HG02885 (cell line): Measurements from ENCODE around the gene NEDD4L.
"Not testable (repeated sequence)": the region's sequence is repeated elsewhere in the genome, so short reads cannot be mapped to it uniquely, and the experiment has no call there.

ENCODE experiments used
- ATAC-seq: cut with Tn5 transposase; IDR thresholded peaks from one replicate; pipeline ENCODE4 v1.9.1; 2021; ENCODE audit warnings: mild to moderate bottlenecking; ENCODE audit not compliant: unreplicated experiment, poor library complexity

Gene NEDD4L

GRCh38 chr18:58043491-58044369 lies at the start of gene NEDD4L:
Gene NEDD4L, plus strand, starts transcription at chr18:58044226. Its CDS starts 435 bp downstream, at chr18:58044661.
- ATAC-seq: peak; percentile 82

- ATAC-seq: no peak
Observed at GRCh38 chr18:57995331-57995730, 48.7 kb upstream of the NEDD4L start.

DNA sequence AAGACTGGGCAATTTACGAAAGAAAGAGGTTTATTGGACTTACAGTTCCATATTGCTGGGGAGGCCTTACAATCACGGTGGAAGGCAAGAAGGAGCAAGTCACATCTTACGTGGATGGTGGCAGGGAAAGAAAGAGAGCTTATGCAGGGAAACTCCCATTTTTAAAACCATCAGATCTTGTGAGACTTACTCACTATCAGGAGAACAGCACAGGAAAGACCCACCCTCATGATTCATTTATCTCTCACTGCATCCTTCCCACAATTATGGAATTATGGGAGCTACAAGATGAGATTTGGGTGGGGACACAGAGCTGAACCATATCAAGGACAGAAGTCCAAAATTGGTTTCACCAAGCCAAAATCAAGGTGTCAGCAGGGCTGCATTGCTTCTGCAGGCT lies 47.1 kb upstream of the NEDD4L start:
- ATAC-seq: not testable (repeated sequence)

DNA sequence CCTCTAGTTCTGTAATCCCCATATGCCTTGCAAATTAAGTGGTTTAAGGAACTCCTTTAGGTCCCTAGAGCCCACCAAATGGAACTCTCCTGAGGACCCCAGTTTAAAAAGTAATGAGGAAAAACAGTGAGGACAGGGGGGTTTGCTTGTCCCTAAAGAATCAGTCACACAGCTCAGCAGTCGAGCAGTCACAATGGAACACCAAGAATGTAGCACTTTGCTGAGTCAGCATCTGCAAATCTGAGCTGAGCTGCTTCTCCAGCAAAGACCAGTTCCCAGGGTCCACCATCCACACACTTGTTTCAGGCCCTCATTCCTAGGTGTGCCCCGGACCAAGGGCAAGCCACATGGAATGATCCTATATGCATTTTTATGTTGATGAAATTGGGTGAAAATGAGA lies 46.2 kb upstream of the NEDD4L start:
- ATAC-seq: no peak

DNA sequence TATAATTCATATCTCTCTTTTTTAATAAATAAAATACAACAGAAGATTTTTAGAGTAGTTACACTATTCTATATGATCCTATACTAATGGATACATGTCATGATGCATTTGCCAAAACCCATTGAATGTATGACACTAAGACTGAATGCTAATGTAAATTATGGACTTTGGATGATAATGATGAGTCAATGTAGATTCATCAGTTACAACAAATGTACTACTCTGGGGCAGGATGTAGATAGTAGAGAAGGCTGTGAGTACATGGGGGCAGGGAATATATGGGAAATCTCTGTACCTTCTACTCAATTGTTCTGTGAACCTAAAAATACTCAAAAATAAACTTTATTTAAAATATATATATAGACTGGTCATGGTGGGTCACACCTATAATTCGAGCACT lies 45.6 kb upstream of the NEDD4L start:
- no peak for ATAC-seq

GRCh38 chr18:58004317-58004716 lies 39.7 kb upstream of the NEDD4L start:
- no peak for ATAC-seq

DNA sequence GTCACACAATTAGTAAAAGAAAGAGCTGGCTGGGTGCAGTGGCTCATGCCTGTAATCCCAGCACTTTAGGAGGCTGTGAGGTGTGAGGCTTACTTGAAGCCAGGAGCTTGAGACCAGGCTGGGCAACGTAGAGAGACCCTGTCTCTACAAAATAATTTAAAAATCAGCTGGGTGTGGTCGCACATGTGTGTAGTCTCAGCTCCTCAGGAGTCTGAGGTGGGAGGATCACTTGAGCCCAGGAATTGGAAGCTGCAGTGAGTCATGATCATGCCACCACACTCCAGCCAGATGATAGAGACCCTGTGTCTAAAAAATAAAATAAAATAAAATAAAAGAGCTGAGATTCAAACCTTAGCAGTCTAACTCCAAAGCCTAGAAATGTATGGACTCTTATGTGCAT lies 39.0 kb upstream of the NEDD4L start:
- ATAC-seq: no peak

DNA sequence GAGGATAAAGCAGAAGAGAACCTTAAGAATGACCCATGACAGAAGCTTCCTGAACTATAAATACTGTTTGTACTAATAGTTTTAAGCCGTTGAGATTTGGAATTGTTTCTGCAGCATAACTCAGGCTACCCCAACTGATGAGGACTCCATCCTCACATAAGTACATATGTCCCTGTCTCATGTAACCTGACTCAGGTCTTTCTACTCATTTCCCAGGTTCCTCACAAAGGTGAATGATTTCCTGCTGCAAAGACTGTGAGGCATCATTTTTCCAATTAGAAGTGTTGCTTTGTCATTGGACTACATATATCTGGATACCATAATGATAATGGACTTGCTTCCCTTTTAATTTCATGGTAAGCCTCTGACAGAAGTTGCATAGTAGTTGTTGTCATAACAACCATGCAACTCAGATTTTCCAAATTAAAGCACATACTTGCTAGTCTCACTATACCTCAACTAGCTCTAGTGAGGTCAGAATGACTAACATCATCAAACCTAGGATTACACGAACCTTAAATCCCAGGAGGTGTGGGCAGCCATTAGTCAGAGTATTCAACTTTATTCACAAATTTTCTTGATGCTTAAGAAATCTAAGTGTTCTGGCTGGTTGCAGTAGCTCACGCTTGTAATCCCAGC lies 38.0 kb upstream of the NEDD4L start:
- no peak for ATAC-seq

DNA sequence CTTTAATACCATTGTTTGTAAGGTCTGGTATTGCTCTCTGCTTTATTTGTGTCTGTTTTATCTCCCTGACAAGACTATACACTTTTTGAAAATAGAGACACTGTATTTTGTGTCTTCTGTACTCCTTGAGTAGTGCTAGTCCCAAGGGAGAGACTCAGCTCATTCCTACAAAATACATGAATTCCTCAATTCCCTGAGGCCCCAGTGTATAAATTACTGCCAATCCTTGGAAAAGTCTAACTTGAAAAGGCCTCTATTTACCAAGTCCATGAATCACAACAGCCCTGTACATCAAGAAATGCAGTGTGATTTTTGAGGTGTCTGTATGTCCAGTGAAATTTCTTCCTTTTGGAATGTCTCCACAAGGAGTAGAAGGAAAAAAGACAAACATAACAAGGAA lies 34.9 kb upstream of the NEDD4L start:
- ATAC-seq: no peak

DNA sequence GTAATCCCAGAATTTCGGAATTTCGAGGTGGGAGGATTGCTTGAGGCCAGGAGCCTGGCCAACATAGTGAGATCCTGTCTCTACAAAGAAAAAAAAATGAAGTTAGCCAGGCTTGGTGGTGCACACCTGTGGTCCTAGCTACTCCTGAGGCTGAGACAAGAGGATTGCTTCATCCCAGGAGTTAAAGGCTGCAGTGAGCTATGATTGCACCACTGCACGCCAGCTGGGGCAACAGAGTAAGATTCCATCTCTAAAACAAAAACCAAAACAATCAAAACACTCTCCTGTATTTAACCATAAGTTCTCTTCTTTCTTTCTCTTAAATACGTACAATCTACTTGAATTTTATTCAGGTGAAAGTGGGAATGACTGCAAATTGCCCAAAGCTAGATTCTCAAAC lies 33.8 kb upstream of the NEDD4L start:
- no peak for ATAC-seq

GRCh38 chr18:58012356-58012755 lies 31.7 kb upstream of the NEDD4L start:
- no peak for ATAC-seq

DNA sequence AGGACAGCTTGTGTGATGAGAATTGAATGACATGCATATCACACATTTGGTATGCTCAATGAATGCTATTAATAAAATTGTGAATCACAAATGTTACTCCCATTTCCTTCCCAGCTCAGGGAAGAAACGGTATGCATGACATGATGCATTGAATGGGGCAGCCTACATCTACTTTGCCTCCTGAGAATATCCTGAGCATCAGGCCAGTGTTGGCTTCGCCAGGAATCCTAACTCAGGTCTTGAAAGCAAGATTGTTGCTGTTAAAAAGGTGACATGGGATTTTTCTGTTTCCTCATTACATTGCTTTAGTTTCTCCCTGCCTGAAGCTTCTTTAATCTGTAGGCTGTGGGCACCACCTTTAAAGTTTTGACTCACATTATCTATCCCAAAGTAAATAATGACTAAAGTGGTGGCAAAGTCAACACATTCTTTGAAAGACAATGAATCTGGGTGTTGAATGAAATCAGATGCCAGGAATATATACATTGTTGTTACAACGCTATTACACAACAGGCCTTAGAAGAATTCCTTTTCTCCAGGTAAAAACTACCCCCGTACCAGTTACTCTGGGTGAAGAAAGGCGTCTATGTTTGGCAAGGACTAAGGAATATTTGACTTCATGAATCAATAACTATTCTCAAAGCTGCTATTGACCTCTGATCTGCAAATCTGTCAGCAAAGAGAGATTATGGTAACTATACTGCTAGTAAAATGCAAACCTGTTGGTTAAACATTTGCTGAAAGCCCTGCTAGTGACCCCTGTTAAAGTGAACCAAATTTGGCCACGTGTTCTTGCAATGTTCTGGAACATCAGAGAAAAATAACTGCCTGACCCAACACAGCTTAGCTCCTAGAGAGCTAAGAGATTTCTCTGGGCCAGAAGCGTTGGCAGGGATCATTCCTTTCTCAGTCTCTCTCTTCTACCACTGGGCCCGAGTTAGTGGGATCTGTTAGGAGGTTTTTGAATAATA lies 30.5 kb upstream of the NEDD4L start:
- ATAC-seq: no peak

GRCh38 chr18:58015065-58015780 lies 28.8 kb upstream of the NEDD4L start:
- ATAC-seq: peak; percentile 100

DNA sequence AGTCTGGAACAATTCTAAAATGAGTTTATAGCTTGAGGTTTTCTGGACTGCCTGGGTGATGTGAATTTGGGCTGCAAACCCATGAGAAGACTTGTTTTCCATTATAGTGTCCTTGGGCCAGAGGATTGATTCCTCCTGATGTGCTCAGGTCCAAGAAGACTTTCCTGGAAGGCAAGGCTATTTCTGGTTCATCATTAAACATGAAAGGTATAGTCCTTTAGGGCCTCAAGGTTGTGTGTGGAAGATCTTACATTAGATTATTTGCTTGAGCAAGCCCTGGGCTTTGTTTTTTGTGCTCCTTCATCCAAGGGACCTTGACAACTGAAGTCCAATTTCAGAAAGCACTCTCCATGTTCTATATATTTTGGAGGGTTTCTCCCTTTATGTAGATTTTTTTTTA lies 26.8 kb upstream of the NEDD4L start:
- no peak for ATAC-seq

DNA sequence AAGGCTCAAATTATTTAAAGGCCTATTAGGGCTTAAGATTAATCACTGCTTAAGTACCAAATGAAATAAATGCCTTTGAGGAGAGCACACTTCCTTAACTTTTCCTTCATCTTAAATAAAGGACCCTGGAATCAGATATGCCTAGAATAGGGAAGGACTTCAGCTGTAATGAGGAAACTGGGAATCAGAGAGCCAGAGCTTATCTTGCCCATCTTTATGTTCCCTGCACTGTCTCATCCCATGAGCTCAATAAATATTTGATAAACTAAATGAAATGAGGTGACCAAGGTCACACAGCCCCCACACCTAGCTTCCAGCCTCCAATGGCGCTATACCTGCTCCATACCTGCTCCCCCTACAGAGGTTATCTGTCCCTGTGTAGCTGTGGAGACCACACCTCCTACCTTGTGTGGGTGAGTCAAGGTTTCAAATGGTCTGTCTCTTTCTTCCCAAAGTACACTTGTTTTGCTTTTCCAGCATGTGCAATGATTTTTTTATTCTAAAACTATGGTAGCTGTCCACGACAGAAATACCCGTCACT lies 23.4 kb upstream of the NEDD4L start:
- ATAC-seq: no peak

GRCh38 chr18:58021504-58021903 lies 22.5 kb upstream of the NEDD4L start:
- ATAC-seq: no peak

- no peak for ATAC-seq
Observed at GRCh38 chr18:58023108-58023507, 20.9 kb upstream of the NEDD4L start.

- ATAC-seq: no peak
Observed at GRCh38 chr18:58024139-58024538, 19.9 kb upstream of the NEDD4L start.

DNA sequence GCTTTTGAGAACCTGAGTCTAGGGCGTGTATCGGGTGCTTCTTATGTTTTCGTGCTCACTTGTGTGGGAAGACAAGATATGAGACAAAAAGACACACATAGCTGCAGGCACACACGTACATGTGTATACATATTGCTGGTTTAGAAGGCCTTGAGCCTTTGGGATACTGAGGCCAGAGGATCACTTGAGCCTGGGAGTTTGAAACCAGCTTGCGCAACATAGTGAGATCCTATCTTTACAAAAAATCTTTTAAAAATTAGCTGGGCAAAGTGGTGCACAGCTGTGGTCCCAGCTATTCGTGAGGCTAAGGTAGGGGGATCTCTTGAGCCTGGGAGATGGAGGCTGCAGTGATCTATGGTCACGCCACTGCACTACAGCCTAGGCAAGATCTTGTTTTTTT lies 18.8 kb upstream of the NEDD4L start:
- ATAC-seq: no peak

DNA sequence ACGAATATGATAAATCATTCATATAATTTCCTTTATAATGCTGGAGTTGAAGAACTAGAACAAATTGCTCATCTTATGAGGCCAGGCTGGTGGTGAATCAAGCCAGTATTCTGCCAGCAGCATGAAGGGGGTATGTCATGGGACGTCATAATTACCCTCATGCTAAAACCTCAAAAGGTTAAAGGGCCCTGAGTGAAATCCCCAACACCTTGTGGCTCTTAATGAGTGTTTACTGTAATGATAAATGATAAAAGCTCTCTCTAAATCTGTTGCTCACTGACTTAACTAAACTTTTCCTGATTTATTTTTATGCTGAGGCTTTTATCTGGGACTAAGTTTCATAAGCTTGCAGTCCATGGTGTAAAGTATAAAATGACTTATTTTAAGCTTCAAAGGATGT lies 18.3 kb upstream of the NEDD4L start:
- no peak for ATAC-seq
